ENCODE measurements around the gene PPM1K.

PPM1K gene

GRCh38 chr4:88276952-88277710 is 7.2 kb downstream of the PPM1K start:
- DNase-seq (ENCODE audit: low read depth in 2 of 2), result no peak

- DNase-seq (ENCODE audit: low read depth in 2 of 2), result no peak
Measured at GRCh38 chr4:88275949-88276515, 8.3 kb downstream of the PPM1K start.

DNA sequence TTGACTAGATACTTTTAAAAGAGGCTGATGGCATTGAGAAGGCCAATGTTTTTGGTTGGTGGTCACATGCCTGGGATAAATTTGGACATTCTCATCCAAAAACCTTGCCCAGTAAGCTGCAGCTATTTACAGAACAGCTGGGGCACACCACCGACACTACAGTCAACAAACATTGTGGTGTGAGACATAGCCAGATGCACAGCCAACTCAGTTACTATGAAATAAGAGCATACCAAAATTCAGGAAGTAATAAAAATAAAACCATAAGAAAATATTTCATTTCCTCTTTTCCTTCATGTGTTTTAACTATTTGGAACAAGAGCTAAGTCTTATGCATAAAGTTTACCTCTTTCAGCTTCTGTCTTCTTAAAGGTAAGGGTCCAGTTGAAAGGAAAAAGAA is 8.8 kb downstream of the PPM1K start:
- no peak for DNase-seq (ENCODE audit: low read depth in 2 of 2)

GRCh38 chr4:88268913-88269312 is 15.4 kb downstream of the PPM1K start:
- DNase-seq (ENCODE audit: low read depth in 2 of 2), result no peak

- DNase-seq (ENCODE audit: low read depth in 2 of 2), result no peak
Measured at GRCh38 chr4:88264336-88264735, 20.0 kb downstream of the PPM1K start.

DNA sequence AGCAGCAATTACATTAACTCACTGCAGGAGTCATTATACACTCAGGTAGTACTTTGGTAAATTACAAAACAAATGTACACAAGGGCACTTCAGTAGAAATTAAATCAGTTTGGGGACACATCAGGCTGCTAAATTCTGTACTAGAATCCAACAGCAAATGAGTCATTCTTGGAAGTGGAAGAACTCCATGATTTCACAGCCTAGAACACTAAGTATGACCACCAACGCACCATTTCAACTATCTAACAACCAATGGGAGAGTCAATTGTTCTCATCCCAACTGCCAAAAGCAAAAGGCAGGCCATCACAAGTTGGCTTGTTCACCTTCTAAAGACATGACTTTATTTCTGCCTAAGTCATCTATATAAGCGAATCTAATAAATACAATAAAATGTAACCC is 26.6 kb downstream of the PPM1K start:
- DNase-seq (ENCODE audit: low read depth in 2 of 2), result no peak

GRCh38 chr4:88255111-88255510 is 29.2 kb downstream of the PPM1K start:
- no peak for DNase-seq (ENCODE audit: low read depth in 2 of 2)

GRCh38 chr4:88251924-88252323 is 32.4 kb downstream of the PPM1K start:
- DNase-seq (ENCODE audit: low read depth in 2 of 2), result no peak

DNA sequence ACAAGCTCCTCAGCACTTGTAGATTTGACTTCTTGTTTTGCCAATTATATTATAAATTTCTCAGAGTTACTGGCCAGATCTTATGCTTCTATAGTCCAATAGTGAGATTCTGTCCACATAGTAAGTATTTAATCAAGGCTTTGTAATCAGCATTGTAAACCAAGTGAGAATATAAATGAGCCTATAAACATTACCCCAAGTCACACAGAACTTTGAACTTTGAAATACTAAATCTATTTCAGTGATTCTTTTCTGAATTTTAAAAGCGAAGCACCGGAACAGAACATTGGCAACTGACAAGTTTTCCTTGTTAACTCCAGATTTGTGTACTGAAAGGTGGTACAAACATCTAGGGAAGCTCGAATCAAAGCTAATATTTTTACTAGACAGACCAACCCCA is 37.2 kb downstream of the PPM1K start:
- no peak for DNase-seq (ENCODE audit: low read depth in 2 of 2)

- no peak for DNase-seq (ENCODE audit: low read depth in 2 of 2)
Measured at GRCh38 chr4:88246600-88246999, 37.8 kb downstream of the PPM1K start.

DNA sequence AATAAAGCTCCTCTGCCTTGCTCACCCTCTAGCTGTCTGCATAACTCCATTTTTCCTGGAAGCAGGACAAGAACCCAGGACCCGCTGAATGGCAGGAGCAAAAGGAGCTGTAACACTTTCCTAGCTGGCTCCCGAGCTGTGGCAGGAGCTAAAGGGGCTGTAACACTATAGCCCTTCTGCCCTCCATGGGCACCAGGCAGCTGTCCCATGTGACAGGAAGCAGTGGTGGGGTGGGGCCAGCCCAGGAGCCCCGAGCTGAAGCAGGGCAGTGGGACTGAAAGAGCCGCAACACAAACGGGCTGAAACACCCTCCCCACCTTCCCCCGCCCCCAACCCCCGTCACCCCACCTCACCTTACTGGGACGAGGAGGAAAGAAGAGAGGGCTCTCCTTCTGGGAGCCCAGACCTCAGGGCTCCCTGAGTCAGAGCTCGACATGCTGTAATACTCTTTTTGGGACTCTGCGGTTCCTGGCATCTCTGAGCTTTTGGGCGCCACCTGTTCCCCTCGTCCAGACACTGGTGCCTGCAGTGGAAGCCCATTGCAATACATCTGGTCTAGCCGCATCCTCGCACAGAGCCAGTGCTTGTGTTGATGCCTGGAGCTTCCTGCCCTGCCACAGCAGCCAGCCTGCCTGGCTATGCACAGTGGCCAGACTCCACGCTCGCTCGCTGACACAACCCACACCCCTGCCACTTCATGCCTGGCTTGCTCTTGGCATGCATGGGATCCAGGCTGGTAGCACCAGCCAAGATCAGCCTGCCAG is 39.4 kb downstream of the PPM1K start:
- peak in 1 of 2 experiments; percentile 4 for DNase-seq (ENCODE audit: low read depth in 2 of 2)

GRCh38 chr4:88244056-88244455 is 40.3 kb downstream of the PPM1K start:
- DNase-seq (ENCODE audit: low read depth in 2 of 2), result no peak

DNA sequence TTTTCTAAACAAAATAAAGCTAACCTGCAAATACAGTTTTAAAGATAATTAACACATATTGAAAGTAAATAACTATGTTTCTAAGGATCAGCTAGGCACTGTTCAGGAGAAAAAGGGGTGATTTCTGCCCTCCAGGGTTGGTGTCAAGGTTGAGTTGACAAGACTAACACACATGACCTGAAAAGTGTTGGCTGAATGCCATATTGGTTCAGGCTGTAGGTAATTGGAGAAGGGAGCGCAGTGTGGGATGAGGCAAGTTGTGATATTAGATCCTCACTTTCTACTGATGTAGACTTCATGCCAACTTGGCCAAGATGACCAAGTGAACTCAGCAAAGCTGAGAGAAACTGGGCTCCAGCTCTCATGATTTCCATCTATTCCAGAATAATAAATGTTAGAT is 42.2 kb downstream of the PPM1K start:
- no peak for DNase-seq (ENCODE audit: low read depth in 2 of 2)

DNA sequence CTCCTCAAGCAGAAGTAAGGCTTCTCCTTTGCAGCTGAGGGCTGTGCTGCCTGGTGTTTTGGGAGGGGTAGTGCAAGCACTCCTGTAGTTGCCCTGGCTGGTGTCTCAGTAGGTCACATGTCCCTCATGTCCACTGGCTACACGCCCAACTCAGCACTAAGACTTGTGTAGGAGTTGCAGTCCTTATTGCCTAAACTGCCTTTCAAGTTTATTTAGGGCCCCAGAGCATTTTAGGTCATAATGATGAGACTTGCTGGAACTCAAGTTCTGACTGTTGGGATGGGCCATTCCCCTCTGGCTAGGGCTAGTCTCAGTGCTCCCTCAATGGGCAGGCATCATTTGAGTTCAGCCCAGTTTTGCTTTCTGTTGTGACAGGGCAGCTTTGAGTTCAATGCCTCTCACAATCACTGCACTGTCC is 44.1 kb downstream of the PPM1K start:
- no peak for DNase-seq (ENCODE audit: low read depth in 2 of 2)

DNA sequence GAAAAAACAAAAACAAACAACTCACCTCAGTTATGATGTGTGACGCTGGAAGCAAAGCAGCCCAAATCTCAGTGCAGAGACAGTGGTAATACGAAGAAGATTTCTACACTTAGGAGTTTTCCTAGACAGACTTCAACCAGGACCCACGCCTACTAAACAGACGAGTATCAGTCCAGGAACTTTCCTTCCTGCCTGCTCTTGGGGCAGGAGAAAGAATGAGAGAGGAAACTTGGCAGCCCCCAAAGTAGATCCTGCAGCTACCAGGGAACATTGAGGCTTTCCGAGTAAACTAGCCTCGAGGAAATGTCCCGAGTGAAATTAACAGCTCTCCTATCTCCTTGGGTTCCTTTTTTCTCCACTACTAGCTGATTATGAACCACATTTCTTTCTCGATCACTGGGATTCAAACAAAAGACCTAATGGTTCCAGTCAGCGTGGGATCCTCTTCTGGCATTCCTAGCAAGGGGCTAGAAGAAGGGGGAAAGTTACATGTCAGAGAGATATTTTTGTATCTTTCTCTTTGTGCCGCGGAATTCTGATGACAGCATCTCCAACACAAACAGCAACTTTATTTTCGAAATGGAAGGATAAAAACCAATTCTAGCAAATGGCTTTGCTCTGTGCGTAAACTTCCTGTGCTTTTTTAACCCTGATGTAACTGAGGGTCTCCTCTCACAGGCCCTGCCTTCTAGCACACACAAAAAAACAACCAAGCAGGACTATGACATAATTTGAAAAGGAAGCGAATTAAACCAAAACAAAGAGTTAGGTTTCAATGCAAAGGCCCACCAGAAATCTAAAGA is 53.2 kb downstream of the PPM1K start:
- DNase-seq (ENCODE audit: low read depth in 2 of 2), result no peak

- DNase-seq (ENCODE audit: low read depth in 2 of 2), result no peak
Measured at GRCh38 chr4:88230461-88230891, 53.9 kb downstream of the PPM1K start.

DNA sequence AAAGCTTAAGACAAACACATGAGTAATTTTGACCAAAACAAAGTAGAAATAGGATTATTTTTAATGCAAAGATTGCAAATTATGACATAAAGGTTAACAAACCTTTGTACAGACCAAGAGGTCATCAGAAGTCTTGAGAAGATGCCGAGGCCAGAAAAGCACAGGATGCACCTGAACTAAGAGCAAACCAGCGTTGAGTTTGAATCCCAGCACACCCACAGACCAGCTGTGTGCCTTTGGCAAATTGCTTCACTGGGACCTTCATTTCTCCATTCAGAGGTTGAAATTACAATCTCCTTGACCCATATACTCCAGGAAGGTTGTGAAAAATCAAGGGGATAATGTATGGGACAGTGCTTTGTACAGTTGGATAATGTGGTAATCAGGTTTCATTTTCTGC is 56.6 kb downstream of the PPM1K start:
- DNase-seq (ENCODE audit: low read depth in 2 of 2), result no peak

DNA sequence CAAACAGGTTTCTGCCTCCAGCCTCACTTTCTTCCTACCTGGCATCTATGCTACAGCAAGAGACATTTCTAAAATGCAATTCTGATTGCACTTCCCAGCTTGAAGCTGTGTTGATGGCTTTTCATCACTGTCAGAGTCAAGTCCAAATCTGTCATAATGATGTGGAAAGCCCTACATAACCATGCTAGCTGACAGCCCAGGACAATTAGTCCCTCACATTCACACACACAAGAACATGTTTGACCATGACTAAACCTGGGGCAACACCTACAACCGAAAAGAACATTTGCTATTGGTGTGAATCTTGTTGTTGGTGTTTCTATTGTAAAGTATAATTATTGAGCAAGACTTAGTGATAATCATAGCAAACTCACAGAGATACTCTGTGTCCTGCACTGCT is 58.2 kb downstream of the PPM1K start:
- no peak for DNase-seq (ENCODE audit: low read depth in 2 of 2)

- DNase-seq (ENCODE audit: low read depth in 2 of 2), result no peak
Measured at GRCh38 chr4:88225232-88226105, 58.9 kb downstream of the PPM1K start.

DNA sequence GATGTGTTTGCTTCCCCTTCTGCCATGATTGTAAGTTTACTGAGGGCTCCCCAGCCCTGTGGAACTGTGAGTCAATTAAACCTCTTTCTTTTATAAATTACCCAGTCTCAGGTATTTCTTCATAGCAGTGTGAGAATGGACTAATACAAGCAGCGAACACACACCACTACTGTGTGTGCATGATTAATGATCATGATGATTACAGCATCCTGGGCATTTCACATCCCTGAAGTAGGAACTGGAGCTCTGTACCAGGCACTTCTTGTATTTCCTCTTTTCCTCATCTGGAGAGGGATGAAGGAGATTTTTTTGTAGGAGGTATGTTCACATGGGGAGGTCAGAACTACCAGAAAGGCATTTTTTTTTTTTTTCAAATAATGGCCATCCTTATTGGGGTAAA is 60.8 kb downstream of the PPM1K start:
- DNase-seq (ENCODE audit: low read depth in 2 of 2), result no peak

GRCh38 chr4:88219099-88219498 is 65.3 kb downstream of the PPM1K start:
- DNase-seq (ENCODE audit: low read depth in 2 of 2), result no peak
